HG02852 (cell line): ENCODE measurements around the gene GSS.
"Not testable (repeated sequence)": the region's sequence is repeated elsewhere in the genome, so short reads cannot be mapped to it uniquely, and the experiment has no call there.

ENCODE experiments used
- ATAC-seq: cut with Tn5 transposase; IDR thresholded peaks from one replicate; pipeline ENCODE4 v1.9.1; 2021; ENCODE audit warnings: mild to moderate bottlenecking, moderate library complexity; ENCODE audit not compliant: unreplicated experiment

GSS gene

DNA sequence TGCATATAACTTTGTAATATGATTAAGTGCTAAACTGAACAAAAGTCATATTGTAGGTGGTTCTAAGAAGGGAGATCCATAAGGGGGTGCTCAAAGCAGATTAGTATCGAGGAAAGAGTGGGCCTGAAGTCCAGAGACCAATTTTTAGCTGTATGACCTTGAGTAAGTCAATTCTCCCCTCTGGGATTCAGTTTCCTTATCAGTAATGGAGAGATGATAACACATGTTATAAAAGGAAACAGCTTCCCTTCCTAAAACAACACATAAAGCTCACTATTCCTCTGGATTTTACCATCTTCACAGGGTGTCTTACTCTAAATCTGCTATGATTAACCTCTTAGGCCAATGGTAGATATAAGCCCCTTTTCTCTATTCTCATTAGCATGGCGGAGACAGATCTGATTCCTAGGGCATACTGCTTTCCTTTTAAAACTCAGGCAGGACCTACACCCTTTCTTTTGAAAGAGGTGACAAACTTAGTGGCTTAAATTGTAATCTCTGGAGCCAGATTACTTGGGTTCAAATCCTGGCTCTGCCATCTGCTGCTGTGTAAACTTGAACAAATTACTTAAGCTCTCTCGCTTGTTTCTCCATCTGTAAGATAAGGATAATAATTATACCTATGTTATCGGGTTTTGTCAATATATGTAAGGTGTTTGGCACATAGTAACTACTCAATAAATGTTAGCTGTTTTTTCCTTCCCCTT, 39.7 kb downstream of the GSS start:
- ATAC-seq = no peak

DNA sequence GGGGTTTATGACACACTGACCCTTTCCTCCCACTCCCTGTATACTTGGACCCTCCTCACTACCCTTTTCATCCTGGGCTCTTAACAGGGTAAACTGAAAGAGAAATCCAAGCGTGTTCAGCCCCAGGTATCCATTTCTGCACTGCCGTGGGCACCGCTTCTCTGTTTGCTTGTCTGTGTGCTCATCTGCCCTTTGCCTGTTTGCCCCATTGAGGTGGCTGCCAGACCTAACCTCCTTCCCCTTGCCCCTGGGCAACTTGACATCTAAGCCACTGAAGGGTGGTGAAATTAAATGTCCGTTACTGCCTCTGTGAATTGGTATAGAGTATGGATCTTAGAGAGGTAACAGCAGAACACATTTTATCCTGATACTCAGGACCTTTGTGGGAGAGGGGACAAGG, 40.5 kb downstream of the GSS start:
- no peak for ATAC-seq

DNA sequence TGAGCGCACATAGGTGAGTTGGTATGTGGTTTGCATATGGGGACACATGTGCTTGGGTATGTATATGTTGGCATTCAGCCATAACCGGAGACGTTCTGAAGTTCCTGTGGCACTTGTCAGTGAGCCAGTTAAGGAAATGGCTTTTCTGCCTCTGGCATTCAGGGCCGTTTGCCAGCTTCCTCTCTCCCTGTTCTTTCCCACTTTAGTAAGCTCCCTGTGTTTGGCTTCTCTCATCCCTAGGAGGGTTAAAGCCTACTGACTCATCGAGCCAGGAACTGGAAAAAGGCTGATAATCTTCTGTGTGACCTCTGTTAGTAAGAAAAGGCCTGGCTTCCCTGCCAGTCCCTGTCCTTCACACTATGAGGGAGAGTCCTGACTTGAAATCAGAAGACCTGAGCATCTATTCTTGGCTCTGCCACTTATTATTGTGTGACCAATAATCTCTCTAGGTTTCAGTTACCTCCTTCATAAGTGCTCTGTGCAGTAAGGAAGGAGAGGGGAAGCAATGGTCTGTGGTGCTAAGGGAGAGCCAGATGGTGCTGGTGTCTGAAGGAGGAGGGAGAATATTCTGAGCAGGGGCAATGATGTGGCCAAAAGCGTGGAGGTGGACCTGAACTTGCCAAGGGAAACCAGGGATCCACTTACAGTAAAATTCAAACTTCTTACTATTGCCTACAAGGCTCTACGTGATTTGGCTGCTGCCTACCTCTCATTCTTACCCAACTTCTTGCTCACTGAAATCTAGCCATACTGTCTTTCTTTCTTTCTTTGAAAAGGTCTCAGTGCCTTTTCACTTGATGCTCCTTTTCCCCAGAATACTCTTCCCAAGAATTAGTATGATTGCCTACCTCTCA, 47.8 kb downstream of the GSS start:
- no peak for ATAC-seq

DNA sequence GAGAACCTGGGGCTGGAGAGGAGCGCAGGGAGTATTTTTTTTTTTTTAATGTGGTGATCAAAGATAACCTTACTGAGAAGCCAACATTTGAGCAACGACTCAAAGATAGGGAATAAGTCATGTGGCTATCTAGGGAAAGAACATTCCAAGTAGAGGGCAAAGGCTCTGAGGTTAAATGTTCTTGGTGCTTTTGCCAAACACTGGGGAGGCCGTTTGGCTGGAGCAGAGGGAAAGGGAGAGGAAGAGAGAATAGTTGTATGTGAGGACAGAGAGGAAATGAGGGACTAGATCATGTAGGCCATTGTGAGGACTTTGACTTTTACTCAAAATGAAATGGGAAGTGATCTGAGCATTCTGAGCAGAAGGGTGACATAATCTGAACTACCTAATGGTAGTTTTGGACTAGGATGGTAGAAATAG, 51.4 kb downstream of the GSS start:
- no peak for ATAC-seq

DNA sequence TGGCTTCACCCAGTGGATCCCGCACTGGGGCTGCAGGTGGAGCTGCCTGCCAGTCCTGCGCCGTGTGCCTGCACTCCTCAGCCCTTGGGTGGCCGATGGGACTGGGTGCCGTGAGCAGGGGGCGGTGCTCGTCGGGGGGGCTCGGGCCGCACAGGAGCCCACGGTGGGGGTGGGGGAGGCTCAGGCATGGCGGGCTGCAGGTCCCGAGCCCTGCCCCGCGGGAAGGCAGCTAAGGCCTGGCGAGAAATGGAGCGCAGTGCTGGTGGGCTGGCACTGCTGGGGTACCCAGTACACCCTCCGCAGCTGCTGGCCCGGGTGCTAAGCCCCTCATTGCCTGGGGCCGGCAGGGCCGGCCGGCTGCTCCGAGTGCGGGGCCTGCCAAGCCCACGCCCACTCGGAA, 56.9 kb downstream of the GSS start:
- ATAC-seq = not testable (repeated sequence)

DNA sequence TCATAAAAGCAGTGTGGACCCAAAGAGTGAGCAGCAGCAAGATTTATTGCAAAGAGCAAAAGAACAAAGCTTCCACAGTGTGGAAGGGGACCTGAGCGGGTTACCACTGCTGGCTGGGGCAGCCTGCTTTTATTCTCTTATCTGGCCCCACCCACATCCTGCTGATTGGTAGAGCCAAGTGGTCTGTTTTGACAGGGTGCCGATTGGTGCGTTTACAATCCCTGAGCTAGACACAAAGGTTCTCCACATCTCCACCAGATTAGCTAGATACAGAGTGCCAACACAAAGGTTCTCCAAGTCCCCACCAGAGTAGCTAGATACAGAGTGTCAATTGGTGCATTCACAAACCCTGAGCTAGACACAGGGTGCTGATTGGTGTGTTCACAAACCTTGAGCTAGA, 57.5 kb downstream of the GSS start:
- ATAC-seq = not testable (repeated sequence)

DNA sequence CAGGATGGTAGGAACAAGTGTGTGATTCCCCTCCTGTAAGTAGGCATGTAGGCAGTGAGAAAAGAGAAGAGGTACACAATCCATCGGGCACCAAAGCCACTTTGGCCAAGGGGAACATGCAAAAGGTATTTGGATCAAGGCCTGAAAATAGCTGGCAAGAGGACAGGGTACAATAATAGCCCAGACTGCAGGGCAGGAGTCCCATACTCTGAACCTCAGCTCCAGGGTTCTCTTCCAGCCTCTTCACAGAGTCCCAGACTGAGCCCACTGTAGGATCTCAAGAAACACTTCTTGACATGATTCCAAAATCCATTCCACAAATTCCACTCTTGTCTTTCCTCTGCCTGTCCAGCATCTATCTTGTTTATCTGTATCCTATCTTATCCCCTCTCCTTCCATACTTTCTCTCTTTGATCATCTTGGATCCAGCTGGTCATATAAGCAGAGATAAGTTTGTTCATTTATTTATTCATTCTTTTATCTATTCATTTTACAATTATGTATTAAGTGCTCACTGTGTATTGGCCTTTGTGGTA, 59.5 kb downstream of the GSS start:
- ATAC-seq = no peak

DNA sequence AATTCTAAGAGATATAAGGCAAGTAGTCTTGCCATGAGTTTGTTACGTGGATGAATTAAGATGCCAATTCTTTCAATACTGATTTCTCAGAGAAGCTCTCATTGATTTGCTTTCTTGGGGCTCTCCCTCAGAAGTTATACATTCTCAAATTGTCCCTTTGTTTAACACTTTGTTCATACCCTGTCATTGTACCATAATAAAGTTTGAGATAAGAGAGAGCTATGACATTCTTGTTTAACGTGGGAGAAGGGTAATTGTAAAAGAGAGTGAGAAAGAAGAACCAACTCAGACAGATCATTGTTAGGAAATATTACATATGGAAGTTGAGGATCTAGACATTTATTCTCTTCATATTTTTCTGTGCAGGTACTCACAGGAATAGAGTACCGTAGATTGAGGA, 60.1 kb downstream of the GSS start:
- ATAC-seq = no peak

DNA sequence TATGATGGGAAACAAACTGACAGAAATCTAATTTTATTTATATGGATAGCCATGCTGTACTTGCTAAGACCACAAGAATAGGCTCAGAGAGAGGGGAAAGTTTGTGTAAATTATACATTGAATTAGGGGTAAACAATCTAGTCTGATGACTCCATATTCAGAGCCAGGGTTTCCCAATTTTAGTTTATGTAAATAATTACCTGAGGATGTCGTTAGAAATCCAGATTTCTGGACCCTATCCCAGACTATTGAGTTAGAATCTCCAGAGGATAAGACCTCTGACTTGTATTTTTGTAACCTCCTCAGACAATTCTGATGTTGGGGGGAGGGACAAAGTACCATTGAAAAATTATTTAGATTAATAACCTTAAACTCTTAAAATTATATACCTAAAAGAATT, 60.9 kb downstream of the GSS start:
- ATAC-seq = no peak

DNA sequence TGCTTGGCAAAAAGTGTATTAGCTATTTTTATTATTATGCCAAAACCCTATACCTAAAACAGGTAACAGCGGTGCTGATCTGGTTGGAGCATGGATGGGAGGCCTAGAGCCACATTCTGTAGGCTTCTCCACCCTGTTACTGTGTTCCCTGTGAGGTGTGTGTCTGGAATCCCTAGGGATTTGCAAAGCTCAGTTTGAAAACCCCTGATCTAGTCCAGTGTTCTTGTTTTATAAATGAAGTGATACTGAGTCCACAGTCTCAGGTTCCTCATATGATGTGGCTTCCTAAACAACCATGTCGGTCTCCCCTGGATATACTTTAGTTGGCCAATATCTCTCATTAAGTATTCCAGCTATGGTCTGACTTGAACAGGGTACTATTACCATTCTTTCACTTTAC, 62.9 kb downstream of the GSS start:
- ATAC-seq = no peak

DNA sequence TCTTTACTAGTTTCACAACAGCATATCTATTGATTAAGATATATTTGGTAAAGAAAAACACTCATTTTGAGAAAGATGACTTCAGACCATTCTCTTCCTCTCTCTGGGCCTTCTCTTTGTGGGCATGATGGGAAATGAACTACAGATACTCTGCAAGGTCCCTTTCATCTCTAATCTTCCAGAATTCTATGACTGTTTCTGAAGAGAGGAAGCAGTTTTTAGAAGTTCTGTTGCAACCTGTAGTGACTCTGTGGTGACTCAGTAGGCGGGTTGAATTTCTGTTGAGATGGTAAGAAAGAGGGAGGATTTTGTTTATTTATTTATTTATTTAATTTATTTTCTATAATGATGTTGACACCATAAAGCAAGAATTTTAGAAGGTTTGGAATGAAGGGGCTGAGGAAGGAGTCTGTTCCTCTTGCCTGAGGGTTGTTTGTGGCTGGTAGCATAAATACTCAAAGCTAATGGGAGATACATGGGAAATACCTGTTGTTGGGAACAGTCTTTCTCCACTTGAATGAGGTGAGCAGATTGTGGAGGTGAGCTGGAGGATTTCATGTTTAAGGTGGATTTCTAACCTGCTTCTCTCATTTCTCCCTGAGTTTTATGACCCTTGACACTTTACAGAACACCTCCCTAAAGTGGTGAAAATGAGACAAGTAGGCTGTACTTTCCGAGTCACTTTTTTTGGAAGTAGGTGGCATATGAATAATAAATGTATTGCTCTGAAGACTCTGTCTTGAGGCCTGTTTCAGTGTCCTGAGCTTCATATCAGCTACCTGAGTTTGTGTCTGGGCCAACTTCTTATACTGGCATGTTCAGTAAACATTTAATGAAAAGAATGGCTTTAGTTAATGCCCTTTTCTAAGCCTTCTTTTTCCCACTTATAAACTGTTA, 64.2 kb downstream of the GSS start:
- no peak for ATAC-seq

DNA sequence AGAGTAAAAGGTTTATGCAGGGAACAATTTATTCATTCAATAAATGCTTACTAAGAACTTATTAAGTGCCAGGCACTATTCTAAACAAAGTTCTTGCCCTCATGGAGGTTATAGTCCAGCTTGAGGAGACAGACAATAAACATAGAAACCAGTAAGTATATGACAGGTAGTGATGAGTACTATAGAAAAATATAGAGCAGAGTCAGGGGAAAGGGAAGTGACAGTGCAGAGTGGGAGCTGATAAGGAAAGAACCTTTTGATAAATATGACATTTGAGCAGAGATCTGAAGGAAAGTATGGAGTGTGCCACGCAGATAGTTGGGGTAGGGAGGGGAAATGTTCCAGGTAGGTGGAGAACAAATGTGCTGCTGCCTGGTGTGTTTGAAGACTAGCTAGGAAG, 67.1 kb downstream of the GSS start:
- no peak for ATAC-seq

DNA sequence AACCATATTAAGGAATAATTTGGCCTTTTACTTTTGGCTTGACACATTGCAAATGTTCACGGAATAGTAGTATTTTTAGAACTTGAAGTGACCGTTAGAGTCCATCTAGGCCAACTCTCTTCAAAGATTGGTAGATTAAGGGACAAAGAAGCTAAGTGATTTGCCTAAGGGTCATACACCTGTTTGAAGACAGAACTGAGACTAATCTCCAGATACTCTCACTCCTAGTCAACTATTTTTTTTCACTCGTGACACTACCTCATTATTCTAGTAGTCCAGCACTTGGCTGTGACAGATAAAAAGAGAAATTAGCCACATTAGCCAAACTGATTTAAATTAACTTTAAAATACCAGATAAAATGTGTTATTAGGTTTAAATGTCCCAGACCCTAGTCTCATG, 68.6 kb downstream of the GSS start:
- no peak for ATAC-seq

DNA sequence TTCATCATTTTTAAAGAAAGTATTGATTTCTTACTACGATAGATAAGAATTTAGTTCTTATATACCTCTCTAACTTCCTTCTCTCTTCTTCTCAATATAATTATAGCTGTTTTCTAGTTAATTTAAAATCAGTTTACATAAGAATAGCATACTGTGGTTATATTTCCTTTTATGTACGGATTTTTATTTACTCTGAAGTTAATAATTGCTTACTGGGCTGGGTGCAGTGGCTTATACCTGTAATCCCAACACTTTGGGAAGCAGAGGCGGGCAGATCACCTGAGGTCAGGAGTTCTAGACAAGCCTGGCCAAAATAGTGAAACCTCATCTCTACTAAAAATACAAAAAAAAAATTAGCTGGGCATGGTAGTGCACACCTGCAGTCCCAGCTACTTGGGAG, 69.5 kb downstream of the GSS start:
- ATAC-seq = no peak

DNA sequence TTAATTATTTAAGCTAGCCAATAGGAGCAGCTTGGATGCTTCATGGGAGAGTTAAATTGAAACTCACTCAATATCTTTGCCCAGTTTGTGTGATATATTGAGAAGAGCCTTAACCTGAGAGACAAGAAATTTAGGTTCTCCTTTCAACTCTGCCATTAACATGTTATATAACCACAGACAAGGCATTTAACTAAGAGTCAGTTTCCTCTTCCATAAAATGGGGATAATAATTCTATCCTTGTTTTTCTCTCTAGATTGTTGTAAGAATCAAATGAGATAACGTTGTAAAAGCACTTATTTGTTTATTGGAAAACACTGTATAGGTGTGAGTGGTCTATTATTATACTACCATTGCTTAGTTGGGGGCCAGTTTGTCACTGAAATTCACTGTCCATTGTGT, 71.3 kb downstream of the GSS start:
- ATAC-seq = no peak

DNA sequence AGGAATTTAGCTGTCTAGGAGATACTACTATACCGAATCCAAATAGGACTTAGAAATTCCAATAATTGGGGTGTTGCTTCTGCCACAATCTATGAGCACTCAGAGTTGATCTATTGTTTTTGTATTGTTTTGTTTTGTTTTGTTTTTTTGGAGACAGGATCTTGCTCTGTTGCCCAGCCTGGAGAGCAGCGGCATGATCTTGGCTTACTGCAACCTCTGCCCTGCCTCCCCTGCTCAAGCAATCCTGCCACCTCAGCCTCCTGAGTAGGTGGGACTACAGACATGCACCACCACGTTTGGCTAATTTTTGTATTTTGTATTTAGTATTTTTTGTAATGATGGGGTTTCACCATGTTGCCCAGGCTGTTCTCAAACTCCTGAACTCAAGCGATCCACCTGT, 71.8 kb downstream of the GSS start:
- ATAC-seq = no peak

DNA sequence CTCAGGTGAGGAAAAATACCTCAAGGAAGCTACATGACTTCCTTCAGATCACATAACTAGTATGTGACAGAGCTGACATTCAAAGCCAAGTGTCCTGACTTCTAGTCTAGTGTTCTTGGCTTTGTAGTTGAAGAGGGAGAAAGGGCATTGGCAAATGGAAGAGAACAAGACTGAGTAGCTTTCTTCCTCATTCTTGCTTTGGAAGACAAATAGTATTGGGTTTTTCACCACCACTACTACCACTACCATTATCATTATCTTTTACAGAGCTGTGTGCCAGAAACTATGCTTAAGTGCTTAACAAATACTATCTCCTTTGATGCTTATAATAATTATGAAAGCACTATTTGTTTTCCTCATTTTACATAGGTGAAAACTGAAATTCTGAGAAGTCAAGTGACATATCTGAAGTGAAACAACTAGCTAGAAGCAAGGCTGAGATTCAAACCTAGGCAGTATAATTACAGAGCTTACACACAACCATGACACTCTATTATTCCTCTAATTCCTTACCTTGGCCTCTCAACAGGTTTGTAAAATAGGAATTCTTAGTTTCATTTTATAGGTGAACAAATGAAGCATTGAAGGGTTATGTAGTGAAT, 72.4 kb downstream of the GSS start:
- ATAC-seq = no peak

DNA sequence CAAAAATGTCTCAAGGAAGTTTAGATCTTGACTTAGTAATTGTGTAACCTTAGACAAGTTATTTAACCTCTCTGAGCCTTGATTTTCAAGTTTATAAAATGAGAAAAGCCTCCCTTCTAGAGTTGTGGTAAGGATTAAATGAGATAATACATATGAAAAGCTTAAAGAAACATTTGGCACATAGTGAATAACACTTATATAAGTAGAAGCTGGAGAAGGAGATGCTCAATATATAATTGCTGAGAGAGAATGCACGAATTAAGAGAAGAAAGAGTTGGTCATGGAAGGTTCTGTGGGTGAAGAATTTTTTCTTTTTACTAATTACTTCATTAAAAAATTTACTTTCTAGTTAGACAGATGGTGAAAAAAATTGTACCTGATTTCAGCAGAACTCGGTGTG, 73.9 kb downstream of the GSS start:
- no peak for ATAC-seq

DNA sequence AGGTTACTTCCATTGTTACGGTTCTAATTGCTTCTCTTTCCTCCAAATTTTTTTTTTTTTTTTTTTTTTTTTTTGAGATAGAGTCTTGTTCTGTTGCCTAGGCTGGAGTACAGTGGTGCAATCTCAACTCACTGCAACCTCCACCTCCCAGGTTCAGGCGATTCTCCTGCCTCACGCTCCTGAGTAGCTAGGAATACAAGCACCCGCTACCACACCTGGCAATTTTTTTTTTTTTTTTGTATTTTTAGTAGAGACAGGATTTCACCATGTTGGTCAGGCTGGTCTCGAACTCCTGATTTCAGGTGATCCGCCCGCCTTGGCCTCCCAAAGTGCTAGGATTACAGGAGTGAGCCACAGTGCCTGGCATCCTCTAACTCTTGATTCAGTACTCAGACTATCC, 74.6 kb downstream of the GSS start:
- ATAC-seq = not testable (repeated sequence)

DNA sequence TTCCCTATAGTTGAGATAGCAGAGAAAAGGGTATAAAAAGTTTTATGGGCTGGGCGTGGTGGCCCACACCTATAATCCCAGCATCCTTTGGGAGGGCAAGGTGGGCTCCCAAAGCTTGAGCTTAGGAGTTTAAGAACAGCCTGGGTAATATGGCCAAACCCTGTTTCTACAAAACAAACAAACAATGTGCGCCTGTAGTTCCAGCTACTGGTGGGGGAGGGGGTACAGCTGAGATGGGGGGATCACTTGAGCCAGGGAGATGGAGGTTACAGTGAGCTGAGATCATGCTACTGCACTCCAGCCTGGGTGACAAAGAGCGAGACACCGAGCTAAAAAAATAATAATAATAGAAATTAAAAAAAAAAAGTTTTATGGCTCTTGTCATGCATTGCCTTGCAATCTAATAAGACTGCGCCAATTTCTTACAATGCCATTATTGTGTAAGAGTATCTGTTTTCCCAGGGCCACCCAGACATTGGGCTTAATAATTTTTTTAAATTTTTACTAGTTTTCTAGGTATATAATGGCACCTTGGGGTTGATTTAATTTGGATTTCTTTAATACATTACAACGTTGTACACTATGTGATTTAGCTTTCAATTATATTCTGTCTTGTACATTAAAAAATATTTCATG, 75.3 kb downstream of the GSS start:
- no peak for ATAC-seq
